Measurements from ENCODE around the gene NR2C1. TPM values are rescaled to one million over a fixed set of nuclear protein-coding genes. Genes with fewer than 3 reads are reported as not detected.

The NR2C1 gene
- total RNA-seq, 1 experiment from 2014 or later, result 33.7 TPM

GRCh38 chr12:95107362-95107761, 33.9 kb upstream of the NR2C1 start:
- POLR2A ChIA-PET, result no interaction called here
- H3K27ac ChIP-seq (ENCODE audit: low read depth, low read length), result no peak overlapping the region
- intact Hi-C loops (cut with micrococcal nuclease), result no loop called here

More at GRCh38 chr12:95107362-95107761, 33.9 kb upstream of the NR2C1 start:
- H4K20me1 ChIP-seq (ENCODE audit: insufficient read depth), result no peaks in the 10 kb centered on the region
- no peak for TF ChIP-seq RAD21 (IDR thresholded peaks at IDR 0.05; ENCODE audit: low read depth)
- no peak for TF ChIP-seq CTCF (IDR thresholded peaks at IDR 0.05 in 2 of 3, conservative IDR thresholded peaks at IDR 0.05 in 1 of 3; ENCODE audit: borderline replicate concordance in 1 of 3, insufficient read depth in 1 of 3, low read depth in 2 of 3, low read length in 2 of 3)
- TF ChIP-seq SRF (IDR thresholded peaks at IDR 0.05; ENCODE audit: low read depth), result no peak
- no peak for TF ChIP-seq FOSL1 (IDR thresholded peaks at IDR 0.05; ENCODE audit: low read depth)
- no peak for TF ChIP-seq EZH2phosphoT487 (IDR thresholded peaks at IDR 0.05; ENCODE audit: borderline replicate concordance)
- no peak for TF ChIP-seq REST (IDR thresholded peaks at IDR 0.05; ENCODE audit: low read depth)
- TF ChIP-seq YY1 (IDR thresholded peaks at IDR 0.05; ENCODE audit: extremely low read depth, insufficient replicate concordance, low read depth, low read length), result no peak
- TF ChIP-seq ELF1 (IDR thresholded peaks at IDR 0.05; ENCODE audit: borderline replicate concordance, low read depth), result no peak
- no peak for TF ChIP-seq ZNF274 (IDR thresholded peaks at IDR 0.05; ENCODE audit: low read depth, low read length)
- no peak for TF ChIP-seq POLR2A (IDR thresholded peaks at IDR 0.05; ENCODE audit: borderline replicate concordance, extremely low read depth, insufficient read depth, insufficient read length)
- no peak for TF ChIP-seq CEBPB (IDR thresholded peaks at IDR 0.05; ENCODE audit: low read depth)
- no peak for TF ChIP-seq POLR2AphosphoS5 (IDR thresholded peaks at IDR 0.05; ENCODE audit: low read depth, low read length)
- no peak for TF ChIP-seq ZBTB33 (IDR thresholded peaks at IDR 0.05; ENCODE audit: extremely low read depth, insufficient replicate concordance, low read length)
- TF ChIP-seq JUND (IDR thresholded peaks at IDR 0.05), result no peak
- no peak for TF ChIP-seq ATF3 (IDR thresholded peaks at IDR 0.05)
- RAD21 ChIA-PET (ENCODE audit: low non-redundant PET in 1 of 2, low total read pairs in 2 of 2, uncharacterized antibody in 2 of 2, unreplicated experiment in 2 of 2), result no interaction called here
- H3K9me2 ChIP-seq (ENCODE audit: insufficient read depth), result no peaks in the 10 kb centered on the region
- no peaks in the 10 kb centered on the region for H3K9me3 ChIP-seq (ENCODE audit: control insufficient read depth in 1 of 2, insufficient read depth in 1 of 2, low read depth in 1 of 2, low read length in 2 of 2)
- peaks cover 9 to 28% of the 10 kb centered on the region in 2 experiments for H3K4me1 ChIP-seq (ENCODE audit: control insufficient read depth in 1 of 2, insufficient read depth in 2 of 2, low read length in 2 of 2)
- H3K4me2 ChIP-seq (ENCODE audit: low read length), result no peak overlapping the region
- H3K79me2 ChIP-seq (ENCODE audit: insufficient read depth, low read length), result no peaks in the 10 kb centered on the region
- DNase-seq (ENCODE audit: low read depth, low spot score), result no peak
- CTCF ChIA-PET, result no interaction called here
- no peak overlapping the region for H2AFZ ChIP-seq (ENCODE audit: low read depth, low read length, poor library complexity, severe bottlenecking)
- H3K36me3 ChIP-seq (ENCODE audit: control insufficient read depth in 1 of 2, insufficient read depth in 2 of 2, low read length in 2 of 2), result peaks cover 0 to 6% of the 10 kb centered on the region in 2 experiments; a peak in 1 of 4 replicates
- BruUV-seq (replicated peaks), result no TSS peak
- H3K9ac ChIP-seq (ENCODE audit: low read length), result no peak overlapping the region
- no peak for ATAC-seq
- no peaks in the 10 kb centered on the region for H3K27me3 ChIP-seq (ENCODE audit: insufficient read depth, low read length)
- no peak overlapping the region for H3K4me3 ChIP-seq (replicated peaks in 1 of 2; ENCODE audit: low read depth in 1 of 2, low read length in 2 of 2)
